Pulmonary artery endothelial cell (primary cell): Measurements from ENCODE around the gene ASMT. TPM values are rescaled to one million over a fixed set of nuclear protein-coding genes. Genes with fewer than 3 reads are reported as not detected.
"Not testable (repeated sequence)": the region's sequence is repeated elsewhere in the genome, so short reads cannot be mapped to it uniquely, and the experiment has no call there.

Experiments used
- DNase-seq: peaks from one replicate; pipeline ENCODE4 v3.0.0-alpha.2; 2011; ENCODE audit warnings: low read depth, low spot score
- total RNA-seq: library from RNA; depleted of rRNA; stranded (reverse); fragments of >200 nt; gene quantifications from 2 replicates; pipeline ENCODE4 v1.2.3, GENCODE V29; 2014

ASMT gene
- total RNA-seq, 1 donor from 2014 or later: not detected

DNA sequence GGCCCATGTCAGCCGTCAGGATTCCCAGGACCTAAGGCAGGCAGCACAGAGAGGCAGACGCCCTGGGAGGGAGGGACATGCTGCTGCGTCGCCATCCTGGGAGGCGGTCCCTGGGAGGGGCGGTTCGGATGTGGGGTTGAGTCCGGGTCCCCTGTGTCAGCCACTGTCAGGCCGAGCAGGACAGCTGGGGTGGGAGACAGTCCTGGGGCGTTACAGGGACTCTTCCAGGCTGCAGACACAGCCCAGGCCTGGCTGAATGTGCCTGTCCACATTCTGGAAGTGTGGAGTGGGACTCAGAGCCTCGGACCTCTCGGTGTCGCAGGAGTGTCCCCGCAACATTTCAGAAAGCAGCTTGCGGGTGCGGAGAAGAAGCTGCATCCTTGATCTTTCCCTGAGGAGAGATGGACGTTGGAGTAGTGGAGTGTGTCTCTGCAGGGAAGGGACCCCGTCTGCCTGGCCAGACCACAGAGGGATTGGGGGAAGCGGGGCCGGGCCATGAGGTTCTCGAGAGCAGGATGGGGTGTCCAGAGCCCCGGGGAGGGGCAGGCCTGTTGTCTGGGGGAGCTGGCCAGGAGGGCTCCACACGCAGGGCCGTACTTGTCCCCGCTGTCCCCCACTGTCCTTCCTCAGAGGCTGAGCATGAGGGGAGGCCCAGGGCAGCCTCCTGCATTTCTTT is 17.4 kb upstream of the ASMT start:
- no peak for DNase-seq

DNA sequence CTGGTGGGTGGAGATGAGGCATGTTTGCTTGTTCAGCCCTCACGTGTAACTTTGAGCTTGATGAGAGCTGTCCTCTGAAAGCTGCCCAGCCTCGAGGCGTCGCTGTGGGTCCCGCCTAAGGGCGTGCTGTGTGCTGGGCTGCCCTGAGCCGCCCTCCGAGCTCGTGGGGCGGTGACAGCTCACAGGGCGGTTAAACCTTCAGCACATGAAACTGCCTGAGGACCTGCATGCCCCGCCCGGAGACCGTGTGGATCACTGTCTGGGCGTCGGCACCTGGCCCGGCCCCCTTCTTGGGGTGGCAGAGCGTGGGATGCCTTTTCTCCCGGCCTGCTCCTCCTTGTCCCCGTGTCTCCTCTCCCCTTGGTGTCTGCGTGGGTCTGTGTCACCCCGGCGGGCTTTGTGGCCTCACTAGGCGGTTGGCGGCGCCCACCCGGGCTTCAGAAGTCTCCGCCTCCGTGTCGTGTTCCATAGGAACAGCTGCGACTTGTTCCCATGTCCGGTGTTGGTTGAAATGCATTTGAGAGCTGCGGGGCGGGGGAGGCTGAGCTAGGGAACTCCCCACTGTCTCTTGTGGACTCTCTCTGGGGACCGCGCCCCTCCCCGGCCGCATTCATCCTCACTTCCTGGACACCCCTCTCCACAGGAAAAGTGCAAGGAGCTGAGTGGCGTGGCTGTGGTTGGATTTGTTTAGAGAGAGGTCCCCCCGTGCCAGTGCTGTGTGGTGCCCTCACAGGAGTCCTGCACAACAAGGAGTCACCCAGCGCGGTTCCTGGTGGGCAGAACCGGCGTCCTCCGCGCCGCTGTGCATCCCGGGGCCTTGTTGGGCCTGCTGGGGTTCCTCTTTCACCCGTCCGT is 16.6 kb upstream of the ASMT start:
- no peak for DNase-seq

DNA sequence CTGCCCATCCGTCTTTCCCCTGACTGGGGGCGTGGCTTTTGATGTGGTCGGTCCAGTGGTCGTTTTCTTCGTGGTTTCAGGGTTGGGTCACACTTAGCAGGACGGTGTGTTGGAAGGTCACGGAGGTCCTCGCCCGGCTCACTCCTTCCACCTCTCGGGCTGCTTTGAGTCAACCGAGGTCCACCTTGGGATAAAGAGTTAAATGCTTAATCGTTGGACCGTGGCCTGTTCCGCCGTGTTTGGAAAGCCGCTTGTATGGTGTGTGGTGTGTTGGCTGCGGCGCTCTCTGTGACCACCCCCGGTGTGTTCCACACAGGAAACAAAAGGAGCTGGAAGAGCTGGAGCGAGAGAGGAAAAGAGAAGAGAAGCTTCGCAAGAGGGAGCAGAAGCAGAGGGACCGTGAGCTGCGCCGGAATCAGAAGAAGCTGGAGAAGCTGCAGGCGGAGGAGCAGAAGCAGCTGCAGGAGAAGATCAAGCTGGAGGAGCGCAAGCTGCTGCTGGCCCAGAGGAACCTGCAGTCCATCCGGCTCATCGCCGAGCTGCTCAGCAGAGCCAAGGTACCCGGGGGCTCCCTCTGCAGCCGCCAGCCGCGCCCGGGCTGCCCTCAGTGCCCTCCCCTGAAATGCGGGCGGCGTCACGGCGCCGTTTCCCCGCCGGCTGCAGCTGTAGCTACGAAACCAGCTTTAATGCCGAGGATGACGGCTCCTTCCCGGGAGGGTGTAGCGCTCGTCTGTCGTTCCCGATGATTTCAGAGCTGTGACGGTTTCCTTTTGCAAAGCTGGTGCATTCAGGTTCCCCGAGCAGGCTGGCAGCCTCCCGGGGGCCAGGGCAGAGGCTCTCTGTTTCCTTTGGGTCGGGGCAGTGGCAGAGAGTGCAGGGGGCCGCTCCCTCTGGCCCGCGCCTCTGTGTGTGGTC is 15.7 kb upstream of the ASMT start:
- no peak for DNase-seq

DNA sequence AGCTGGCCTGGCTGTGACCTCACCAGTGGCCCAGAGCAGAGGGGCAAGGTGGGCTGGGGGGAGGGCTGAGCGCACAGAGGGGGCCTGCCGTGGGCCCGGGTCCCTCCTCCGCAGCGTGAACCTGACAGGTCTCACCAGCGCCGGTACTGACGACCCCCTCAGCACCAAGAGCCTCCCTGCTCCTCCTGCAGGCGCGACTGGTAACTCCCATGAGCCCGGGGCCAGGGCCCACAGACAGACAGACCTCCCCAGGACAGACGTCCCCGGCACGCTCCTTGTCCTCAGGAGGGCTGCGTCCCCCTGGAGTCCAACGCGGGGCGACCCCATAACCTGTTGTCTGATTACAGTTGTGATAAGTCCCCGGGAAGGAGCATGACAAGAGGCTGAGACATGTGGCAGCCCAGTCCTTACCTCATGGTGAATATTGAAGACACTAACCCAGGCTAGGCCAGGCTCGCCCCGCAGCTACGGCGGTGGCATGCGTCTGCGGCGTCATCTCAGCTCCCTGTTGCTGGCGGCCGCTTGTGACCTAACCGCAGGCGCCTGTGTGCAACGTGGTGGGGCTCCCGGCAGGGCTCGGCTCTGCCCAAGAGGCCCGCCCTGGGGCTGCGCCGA is 15.0 kb upstream of the ASMT start:
- no peak for DNase-seq

DNA sequence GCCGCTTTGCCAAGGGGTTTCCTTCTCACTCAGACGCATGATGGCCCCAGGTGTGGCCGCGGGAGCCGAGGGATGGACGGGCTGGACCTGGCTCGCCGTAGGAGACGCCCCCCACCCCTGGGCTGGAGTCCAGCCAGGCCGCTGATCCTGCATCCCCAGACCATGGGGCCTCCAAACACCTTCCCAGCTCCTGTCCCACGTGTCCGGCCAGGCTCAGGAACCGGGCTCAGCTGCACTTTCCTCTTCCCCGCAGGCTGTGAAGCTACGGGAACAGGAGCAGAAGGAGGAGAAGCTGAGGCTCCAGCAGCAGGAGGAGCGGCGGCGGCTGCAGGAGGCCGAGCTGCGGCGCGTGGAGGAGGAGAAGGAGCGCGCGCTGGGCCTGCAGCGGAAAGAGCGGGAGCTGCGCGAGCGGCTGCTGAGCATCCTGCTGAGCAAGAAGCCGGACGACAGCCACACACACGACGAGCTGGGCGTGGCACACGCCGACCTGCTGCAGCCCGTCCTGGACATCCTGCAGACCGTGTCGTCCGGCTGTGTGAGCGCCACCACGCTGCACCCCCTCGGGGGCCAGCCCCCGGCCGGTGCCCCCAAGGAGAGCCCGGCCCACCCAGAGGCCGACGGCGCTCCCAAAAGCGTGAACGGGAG is 14.3 kb upstream of the ASMT start:
- no peak for DNase-seq

DNA sequence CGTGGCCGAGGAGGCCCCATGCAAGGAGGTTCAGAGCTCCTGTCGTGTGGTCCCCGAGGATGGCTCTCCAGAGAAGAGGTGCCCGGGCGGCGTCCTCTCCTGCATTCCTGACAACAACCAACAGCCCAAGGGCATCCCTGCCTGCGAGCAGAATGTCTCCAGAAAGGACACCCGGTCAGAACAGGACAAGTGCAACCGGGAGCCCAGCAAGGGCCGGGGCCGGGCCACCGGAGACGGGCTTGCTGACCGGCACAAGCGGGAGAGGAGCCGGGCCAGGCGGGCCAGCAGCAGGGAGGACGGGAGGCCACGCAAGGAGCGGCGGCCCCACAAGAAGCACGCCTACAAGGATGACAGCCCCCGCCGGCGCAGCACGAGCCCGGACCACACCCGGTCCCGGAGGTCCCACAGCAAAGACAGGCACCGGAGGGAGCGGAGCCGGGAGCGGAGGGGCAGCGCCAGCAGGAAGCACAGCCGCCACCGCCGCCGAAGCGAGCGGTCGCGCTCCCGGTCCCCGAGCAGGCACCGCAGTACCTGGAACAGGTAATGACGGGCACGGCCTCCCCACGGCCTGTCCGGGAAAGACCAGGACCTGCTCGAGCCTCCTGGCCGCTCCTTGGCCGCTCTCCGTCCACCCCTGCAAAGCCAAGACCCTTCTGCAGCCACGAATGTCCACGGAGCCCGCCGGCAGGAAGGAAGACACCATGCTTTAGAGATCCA is 13.7 kb upstream of the ASMT start:
- no peak for DNase-seq

DNA sequence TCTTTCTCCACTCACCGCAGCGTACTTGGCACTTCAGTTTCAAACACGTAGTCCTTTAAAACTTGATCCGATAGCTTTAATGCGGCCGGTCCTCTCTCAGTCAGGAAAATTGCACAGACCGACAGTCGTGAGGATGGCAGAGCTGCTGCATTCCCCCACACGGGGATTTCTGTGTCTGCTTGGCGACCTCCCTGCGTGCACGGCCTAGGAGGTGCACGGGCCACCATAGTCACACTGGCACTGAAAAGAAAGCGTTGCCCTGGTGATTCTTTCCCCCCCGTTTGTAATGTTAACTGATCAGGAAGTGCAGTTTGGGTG is 13.1 kb upstream of the ASMT start:
- no peak for DNase-seq

DNA sequence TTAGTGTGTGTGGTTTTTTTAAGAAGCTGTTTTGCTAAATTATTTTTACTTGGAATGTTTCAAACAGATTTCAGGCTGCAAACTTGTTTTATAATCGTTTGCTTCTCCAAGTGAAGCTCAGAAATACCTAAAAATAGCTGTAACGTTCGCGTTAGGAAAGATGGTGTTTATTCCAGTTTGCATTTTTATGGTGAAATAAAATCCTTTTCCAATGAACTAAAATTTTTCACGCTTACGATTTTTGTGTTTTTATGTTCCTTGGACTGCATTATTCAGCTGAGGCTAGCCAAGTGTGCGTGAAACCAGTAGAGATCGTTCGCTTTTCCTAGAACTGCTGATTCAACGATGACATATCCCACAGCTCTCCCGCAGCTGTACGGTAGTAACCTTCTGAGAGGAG is 12.6 kb upstream of the ASMT start:
- DNase-seq: no peak

DNA sequence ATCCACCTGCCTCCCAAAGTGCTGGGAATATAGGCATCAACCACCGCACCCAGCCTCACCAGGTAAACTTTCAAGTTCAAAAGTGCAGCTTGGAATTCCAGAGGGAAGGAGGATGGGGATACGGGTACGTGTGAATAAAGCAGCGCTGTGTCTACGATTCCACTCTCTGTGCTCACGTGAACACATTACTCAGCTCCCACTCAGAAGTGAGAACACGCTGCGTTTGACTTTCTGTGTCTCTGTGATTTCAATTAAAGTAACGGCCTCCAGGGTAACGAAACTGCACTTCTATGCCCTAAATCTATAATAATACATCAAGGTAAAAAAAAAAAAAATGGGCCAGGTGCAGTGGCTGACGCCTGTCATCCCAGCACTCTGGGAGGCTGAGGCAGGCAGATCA is 8.4 kb upstream of the ASMT start:
- DNase-seq: no peak

DNA sequence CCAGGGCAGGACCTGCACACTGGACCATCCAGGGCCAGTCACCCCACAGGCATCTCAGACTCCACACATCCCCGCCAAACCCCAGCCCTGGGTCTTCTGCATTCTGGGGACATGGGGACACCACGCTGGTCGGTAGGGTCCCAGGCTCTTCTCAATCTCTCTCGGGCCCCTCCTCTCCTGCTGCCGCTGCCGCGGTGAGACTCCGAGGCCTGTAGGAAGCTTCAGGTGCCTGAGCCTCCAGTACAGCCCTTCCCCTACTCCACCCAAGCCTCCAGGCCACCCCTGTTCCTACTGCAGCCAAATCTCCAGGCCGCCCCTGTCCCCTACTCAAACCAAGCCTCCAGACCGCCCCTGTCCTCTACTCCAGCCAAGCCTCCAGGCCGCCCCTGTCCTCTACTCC is 5.5 kb upstream of the ASMT start:
- DNase-seq: no peak

DNA sequence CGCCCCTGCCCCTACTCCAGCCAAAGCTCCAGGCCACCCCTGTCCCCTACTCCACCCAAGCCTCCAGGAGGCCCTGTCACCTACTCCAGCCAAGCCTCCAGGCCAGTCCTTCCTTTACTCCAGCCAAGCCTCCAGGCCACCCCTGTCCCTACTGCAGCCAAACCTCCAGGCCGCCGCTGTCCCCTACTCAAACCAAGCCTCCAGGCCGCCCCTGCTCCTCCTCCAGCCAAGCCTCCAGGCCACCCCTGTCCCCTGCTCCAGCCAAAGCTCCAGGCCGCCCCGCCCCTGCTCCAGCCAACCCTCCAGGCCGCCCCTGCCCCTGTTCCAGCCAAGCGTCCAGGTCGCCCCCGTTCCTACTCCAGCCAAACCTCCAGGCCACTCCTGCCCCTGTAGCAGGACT is 5.1 kb upstream of the ASMT start:
- DNase-seq: no peak

DNA sequence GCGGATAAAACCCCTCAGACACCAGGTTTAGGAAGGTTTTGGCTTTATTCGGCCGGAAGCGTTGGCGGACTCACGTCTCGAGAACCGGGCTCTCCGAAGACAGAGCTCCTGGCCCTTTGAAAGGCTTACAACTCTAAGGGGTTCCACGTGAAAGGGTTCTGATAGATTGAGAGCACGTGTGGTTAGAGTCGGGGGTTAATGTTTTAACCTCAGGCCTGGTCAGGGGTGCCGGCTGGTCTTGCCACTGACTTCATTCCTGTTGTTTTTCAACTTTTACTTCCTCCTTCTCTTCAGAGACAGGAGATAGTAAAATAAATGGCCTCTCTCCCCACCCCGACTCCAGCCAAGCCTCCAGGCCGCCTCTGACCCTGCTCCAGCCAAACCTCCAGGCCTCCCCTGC is 4.7 kb upstream of the ASMT start:
- DNase-seq: no peak

DNA sequence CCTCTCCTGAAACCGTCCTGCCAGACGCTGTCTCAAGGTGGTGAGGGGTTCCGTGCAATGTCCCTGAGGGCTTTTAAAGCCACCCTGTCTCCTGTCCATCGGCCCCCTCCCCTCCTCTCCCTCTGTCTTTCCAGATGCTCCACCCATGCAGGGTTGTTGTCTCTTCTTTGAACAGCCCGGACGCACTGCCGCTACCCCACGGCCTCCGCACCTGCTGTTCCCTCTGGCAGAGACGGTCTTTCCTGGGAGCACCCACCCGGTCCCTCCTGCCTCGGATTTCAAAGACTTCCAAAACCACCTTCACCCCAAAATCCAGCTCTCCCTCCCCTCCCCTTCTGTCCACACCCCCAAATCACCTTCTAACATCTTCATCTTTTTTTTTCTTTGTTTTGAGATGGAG is 4.1 kb upstream of the ASMT start:
- no peak for DNase-seq

DNA sequence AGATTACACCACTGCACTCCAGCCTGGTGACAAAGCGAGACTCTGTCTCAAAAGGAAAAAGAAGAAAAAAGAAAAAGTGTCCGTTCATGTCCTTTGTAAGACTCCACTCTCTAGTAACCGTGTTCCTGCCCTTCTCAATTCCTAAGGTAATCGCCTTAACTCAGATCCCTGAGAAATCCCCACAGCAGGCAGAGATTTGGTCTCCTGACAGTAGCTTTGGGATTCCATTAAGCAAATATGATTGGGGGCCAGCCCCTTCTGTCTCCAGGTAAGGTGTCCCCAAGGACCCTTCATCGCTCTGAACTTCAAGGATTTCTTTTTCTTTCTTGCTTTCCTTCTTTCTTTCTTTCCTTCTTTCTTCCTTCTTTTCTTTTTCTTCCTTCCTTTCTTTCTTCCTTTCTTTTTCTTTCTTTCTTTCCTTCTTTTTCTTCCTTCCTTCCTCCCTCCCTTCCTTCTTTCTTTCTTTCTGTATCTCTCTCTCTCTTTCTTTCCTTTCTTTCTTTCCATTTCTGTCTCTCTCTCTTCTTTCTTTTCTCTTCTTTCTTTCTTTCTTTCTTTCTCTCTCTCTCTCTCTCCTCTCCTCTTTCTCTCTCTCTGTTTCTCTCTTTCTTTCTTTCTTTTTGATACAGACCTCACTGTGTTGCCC is 2.1 kb upstream of the ASMT start:
- DNase-seq: no peak

DNA sequence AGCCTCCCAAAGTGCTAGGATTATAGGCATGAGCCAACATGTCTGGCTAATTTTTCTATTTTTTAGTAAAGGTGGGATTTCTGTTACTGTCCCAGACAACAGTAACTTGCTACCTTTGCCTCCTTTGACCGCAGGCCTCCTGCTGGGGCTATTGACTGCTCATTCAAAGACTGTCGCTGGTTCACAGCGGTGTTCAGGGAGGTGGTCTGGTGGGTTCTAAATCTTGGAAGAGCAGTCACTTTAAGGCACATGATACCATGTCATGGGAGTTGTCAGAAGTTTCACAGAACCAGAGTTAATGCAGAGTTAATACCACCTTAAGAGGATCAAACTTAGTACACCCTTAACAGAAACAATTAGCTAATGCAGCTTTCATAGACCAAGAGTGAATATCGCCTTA is 3.8 kb downstream of the ASMT start:
- DNase-seq: no peak

DNA sequence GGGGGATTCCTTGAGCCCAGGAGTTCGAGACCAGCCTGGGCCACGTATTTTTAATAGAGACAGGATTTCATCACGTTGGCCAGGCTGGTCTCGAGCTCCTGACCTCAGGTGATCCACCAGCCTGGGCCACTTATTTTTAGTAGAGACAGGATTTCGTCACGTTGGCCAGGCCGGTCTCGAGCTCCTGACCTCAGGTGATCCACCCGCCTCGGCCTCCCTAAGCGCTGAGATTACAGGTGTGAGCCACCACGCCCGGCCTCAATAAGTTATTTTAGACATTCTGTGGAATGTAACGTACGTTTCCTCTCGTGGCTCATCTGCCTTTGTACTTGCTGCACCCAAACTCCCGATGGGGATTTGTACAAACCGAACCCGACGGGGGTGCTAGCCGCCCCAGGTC is 8.8 kb downstream of the ASMT start:
- no peak for DNase-seq

DNA sequence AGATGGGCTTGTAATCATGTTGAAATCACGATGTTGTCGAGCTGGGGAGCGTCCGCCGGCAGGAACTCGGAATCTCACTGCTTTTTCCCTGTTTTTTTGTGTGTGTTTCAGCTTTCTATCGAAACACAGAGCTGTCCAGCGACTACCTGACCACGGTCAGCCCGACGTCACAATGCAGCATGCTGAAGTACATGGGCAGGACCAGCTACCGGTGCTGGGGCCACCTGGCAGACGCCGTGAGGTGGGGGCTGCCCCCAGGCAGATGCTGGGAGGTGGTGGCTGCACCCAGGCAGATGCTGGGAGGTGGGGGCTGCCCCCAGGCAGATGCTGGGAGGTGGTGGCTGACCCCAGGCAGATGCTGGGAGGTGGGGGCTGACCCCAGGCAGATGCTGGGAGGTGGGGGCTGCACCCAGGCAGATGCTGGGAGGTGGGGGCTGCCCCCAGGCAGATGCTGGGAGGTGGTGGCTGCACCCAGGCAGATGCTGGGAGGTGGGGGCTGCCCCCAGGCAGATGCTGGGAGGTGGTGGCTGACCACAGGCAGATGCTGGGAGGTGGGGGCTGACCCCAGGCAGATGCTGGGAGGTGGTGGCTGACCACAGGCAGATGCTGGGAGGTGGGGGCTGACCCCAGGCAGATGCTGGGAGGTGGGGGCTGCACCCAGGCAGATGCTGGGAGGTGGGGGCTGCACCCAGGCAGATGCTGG is 9.4 kb downstream of the ASMT start:
- DNase-seq: not testable (repeated sequence)

DNA sequence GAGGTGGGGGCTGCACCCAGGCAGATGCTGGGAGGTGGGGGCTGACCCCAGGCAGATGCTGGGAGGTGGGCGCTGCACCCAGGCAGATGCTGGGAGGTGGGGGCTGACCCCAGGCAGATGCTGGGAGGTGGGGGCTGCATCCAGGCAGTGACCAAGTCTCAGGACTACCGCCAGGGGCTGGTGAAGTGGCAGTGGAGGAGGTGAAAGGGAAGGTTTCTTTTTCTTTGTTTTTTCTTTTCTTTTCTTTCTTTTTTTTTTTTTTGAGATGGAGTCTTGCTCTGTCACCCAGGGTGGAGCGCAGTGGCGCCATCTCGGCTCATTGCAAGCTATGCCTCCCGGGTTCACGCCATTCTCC is 10.0 kb downstream of the ASMT start:
- DNase-seq: not testable (repeated sequence)

DNA sequence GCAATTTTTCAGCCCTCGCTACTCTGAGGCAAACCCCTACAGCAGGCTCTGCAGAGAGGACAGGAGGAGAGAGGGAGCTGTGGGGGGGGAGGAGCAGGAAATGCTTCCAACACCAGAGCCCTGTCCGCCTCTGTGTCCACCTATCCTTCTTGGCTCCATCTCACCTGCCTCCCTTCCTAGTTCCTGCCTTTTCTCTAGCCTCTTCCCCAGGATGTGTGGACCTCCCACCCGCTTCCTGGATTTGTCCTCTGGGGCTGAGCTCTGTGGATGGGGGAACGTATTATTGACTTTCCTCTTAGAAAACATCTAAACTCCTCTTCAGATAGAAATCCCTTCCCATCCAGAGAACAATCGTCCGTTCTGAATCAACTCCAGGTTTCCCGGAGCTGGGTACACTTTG is 14.4 kb downstream of the ASMT start:
- no peak for DNase-seq

DNA sequence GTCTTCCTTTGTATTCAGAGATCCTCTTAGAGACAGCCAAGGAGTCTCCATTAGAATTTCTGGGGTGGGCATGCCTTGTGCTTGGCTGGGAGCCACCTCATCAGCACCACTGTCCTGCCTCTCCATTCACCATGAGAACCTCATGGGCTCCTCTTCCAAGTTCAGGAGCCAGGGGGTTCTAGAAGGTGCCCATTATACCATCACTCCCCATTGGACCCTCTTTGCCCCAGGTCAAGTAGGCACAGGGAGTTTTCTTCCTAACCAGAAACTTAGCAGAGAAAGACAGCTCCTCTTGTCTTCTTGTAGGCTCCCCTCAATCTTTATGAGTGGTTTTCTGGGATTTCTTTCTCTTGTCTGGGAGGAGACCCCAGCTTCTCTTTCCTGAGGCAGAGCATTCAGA is 31.1 kb downstream of the ASMT start:
- no peak for DNase-seq
